ENCODE data around the gene BYSL.
A peak's percentile ranks its signal among the peaks of the same experiment; 100 is the strongest.

BYSL gene

GRCh38 chr6:41894366-41895299 lies 26.7 kb upstream of the BYSL start:
- in situ Hi-C loops (cut with MboI; ENCODE audit: low pct_unique_long_range_greater_than_20kb, low sequenced_read_pairs, unreplicated experiment), result no loop called here
- DNase-seq (ENCODE audit: low spot score), result no peak
- TF ChIP-seq, protein P1, sequence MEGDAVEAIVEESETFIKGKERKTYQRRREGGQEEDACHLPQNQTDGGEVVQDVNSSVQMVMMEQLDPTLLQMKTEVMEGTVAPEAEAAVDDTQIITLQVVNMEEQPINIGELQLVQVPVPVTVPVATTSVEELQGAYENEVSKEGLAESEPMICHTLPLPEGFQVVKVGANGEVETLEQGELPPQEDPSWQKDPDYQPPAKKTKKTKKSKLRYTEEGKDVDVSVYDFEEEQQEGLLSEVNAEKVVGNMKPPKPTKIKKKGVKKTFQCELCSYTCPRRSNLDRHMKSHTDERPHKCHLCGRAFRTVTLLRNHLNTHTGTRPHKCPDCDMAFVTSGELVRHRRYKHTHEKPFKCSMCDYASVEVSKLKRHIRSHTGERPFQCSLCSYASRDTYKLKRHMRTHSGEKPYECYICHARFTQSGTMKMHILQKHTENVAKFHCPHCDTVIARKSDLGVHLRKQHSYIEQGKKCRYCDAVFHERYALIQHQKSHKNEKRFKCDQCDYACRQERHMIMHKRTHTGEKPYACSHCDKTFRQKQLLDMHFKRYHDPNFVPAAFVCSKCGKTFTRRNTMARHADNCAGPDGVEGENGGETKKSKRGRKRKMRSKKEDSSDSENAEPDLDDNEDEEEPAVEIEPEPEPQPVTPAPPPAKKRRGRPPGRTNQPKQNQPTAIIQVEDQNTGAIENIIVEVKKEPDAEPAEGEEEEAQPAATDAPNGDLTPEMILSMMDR (IDR thresholded peaks at IDR 0.05; ENCODE audit: extremely low read depth, insufficient read depth, missing control alignments), result no peak

- in situ Hi-C loops (cut with MboI; ENCODE audit: low pct_unique_long_range_greater_than_20kb, low sequenced_read_pairs, unreplicated experiment), result no loop called here
- peak; percentile 94 for DNase-seq (ENCODE audit: low spot score)
- TF ChIP-seq, protein P1 (IDR thresholded peaks at IDR 0.05; ENCODE audit: extremely low read depth, insufficient read depth, missing control alignments), result no peak
Measured at GRCh38 chr6:41895300-41896233, 25.7 kb upstream of the BYSL start, which contains the start of gene USP49. TSS of gene USP49 (minus strand) at chr6:41895375. CDS start at chr6:41806983, 88,392 bp downstream.

DNA sequence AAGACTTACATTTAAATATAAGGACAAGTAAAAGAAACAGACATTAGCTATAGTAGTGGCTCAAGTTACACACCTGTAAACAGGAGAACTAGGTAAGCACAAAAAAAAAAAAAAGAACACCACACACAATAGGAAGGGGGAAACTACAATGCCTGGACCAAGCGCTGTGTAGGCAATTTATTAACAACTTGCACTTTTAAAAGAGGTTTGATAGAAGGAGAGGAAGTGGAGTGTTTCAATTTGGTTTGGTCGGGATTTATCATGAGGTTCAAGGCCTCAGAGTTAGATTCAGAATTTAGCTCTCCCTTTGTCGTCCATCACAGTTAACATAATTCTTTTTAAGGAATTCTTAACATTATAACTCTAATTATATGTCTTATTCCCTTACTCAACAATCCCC lies 25.0 kb upstream of the BYSL start:
- no peak for DNase-seq (ENCODE audit: low spot score)
- in situ Hi-C loops (cut with MboI; ENCODE audit: low pct_unique_long_range_greater_than_20kb, low sequenced_read_pairs, unreplicated experiment), result no loop called here

GRCh38 chr6:41900861-41901260 lies 20.4 kb upstream of the BYSL start:
- DNase-seq (ENCODE audit: low spot score), result no peak
- in situ Hi-C loops (cut with MboI; ENCODE audit: low pct_unique_long_range_greater_than_20kb, low sequenced_read_pairs, unreplicated experiment), result no loop called here
- TF ChIP-seq, protein P1 (IDR thresholded peaks at IDR 0.05; ENCODE audit: extremely low read depth, insufficient read depth, missing control alignments), result no peak

More for the DNA sequence above, 25.0 kb upstream of the BYSL start:
- TF ChIP-seq, protein P1 (IDR thresholded peaks at IDR 0.05; ENCODE audit: extremely low read depth, insufficient read depth, missing control alignments), result no peak

- in situ Hi-C loops (cut with MboI; ENCODE audit: low pct_unique_long_range_greater_than_20kb, low sequenced_read_pairs, unreplicated experiment), result no loop called here
- TF ChIP-seq, protein P1 (IDR thresholded peaks at IDR 0.05; ENCODE audit: extremely low read depth, insufficient read depth, missing control alignments), result peak; percentile 61
- DNase-seq (ENCODE audit: low spot score), result no peak
Measured at GRCh38 chr6:41901882-41902519, 19.3 kb upstream of the BYSL start.

DNA sequence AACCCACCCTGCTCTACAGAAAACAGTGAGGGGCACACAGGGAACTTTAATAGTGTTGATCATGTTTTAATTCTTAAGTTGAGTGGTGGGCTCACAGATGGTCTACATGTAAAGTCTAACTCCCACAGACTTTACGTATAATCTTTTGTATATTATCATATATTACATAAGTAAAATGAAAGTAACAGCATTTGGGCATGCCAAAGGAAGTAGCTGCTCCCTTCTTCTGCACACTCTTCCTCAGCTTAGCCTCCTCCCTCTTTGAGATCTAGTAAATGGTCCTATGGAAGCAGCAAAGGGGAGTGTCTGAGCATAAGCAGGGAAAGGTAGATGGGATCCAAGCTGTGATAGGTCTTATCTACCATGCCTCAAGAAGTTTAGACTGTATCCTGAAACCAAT lies 11.6 kb upstream of the BYSL start:
- in situ Hi-C loops (cut with MboI; ENCODE audit: low pct_unique_long_range_greater_than_20kb, low sequenced_read_pairs, unreplicated experiment), result no loop called here
- TF ChIP-seq, protein P1 (IDR thresholded peaks at IDR 0.05; ENCODE audit: extremely low read depth, insufficient read depth, missing control alignments), result no peak
- DNase-seq (ENCODE audit: low spot score), result no peak
